Adipose tissue (tissue), 3 donors: ENCODE measurements around the gene PAF1. TPM values are rescaled to one million over a fixed set of nuclear protein-coding genes. Genes with fewer than 3 reads are reported as not detected.
"Not testable (repeated sequence)": the region's sequence is repeated elsewhere in the genome, so short reads cannot be mapped to it uniquely, and the experiment has no call there.

Experiments
- H3K27ac ChIP-seq: one replicate; pipeline ENCODE4 v1.5.1; 2013; ENCODE audit warnings: low read depth, low read length
- WGBS, 3 donors: extraction: QIAGEN DNeasy Blood & Tissue Kit; methylation state at CpG; one replicate each; pipeline ENCODE4 v1.1.7; 2013; 5-methylcytosine and 5-hydroxymethylcytosine counted together
- polyA plus RNA-seq, 3 donors: library from polyadenylated mRNA; stranded (reverse); fragments of 200-250 nt; gene quantifications; one replicate each; pipeline ENCODE4 v1.2.3, GENCODE V29; 2013
- donor health status: healthy with polysubstance abuse.
- donor health status: Bipolar disorder and iron deficiency.
- donor health status: healthy.

The PAF1 gene
- polyA plus RNA-seq, 3 donors: 21.4 to 36.2 (median 34.2) TPM

GRCh38 chr19:39397360-39398296, 6.7 kb upstream of the PAF1 start:
- WGBS, 3 donors: 13 to 31% (median 30%) methylated on average over 15 to 17 of the region's 17 CpGs

GRCh38 chr19:39390451-39390750, 505 bp downstream of the PAF1 start:
- H3K27ac ChIP-seq: peak overlapping the region; percentile 94
- 0 to 1% (median 0%) methylated on average over 8 to 10 of the region's 10 CpGs for WGBS, 3 donors

More at GRCh38 chr19:39397360-39398296, 6.7 kb upstream of the PAF1 start:
- peak overlapping the region; percentile 98 for H3K27ac ChIP-seq

- H3K27ac ChIP-seq: peak overlapping the region; percentile 16
- WGBS, 3 donors: 58 to 72% (median 68%) methylated on average over 13 of the region's 13 CpGs
Observed at GRCh38 chr19:39389631-39390414, 1.1 kb downstream of the PAF1 start.

GRCh38 chr19:39388657-39389056, 2.2 kb downstream of the PAF1 start:
- H3K27ac ChIP-seq: no peak overlapping the region
- WGBS, 3 donors: 75 to 92% (median 92%) methylated on average over 5 of the region's 5 CpGs

- H3K27ac ChIP-seq: no peak overlapping the region
- 78 to 88% (median 87%) methylated on average over 7 of the region's 7 CpGs for WGBS, 3 donors
Observed at GRCh38 chr19:39386557-39386956, 4.3 kb downstream of the PAF1 start.

GRCh38 chr19:39385629-39386411, 5.1 kb downstream of the PAF1 start:
- H3K27ac ChIP-seq: no peak overlapping the region
- 84 to 85% (median 84%) methylated on average over 20 of the region's 20 CpGs for WGBS, 3 donors

GRCh38 chr19:39384839-39385568, 5.9 kb downstream of the PAF1 start:
- no peak overlapping the region for H3K27ac ChIP-seq
- WGBS, 3 donors: 64 to 75% (median 67%) methylated on average over 9 of the region's 9 CpGs

GRCh38 chr19:39382991-39383828, 7.7 kb downstream of the PAF1 start:
- WGBS, 3 donors: 87 to 90% (median 87%) methylated on average over 18 of the region's 18 CpGs
- no peak overlapping the region for H3K27ac ChIP-seq

- WGBS, 3 donors: 76 to 85% (median 80%) methylated on average over 10 of the region's 10 CpGs
- H3K27ac ChIP-seq: no peak overlapping the region
Observed at GRCh38 chr19:39381910-39382611, 8.8 kb downstream of the PAF1 start.

GRCh38 chr19:39380521-39381502, 10.1 kb downstream of the PAF1 start:
- no peak overlapping the region for H3K27ac ChIP-seq
- WGBS, 3 donors: 91 to 94% (median 93%) methylated on average over 16 to 17 of the region's 17 CpGs

- no peak overlapping the region for H3K27ac ChIP-seq
- WGBS, 3 donors: 82 to 93% (median 85%) methylated on average over 14 of the region's 14 CpGs
Observed at GRCh38 chr19:39379865-39380396, 11.0 kb downstream of the PAF1 start.

GRCh38 chr19:39379366-39379765, 11.5 kb downstream of the PAF1 start:
- not testable (repeated sequence) for H3K27ac ChIP-seq
- 95 to 100% (median 97%) methylated on average over 4 of the region's 4 CpGs for WGBS, 3 donors

GRCh38 chr19:39377373-39378362, 13.2 kb downstream of the PAF1 start:
- WGBS, 3 donors: 72 to 93% (median 78%) methylated on average over 18 of the region's 18 CpGs

GRCh38 chr19:39375929-39376328, 15.0 kb downstream of the PAF1 start:
- H3K27ac ChIP-seq: no peak overlapping the region

More at GRCh38 chr19:39377373-39378362, 13.2 kb downstream of the PAF1 start:
- no peak overlapping the region for H3K27ac ChIP-seq
